HG03342 (cell line): Measurements from ENCODE around the gene TTC33.
"Not testable (repeated sequence)": the region's sequence is repeated elsewhere in the genome, so short reads cannot be mapped to it uniquely, and the experiment has no call there.

Experiments used
- ATAC-seq: cut with Tn5 transposase; IDR thresholded peaks from one replicate; pipeline ENCODE4 v1.9.1; 2021; ENCODE audit warnings: mild to moderate bottlenecking, moderate library complexity; ENCODE audit not compliant: unreplicated experiment

TTC33 gene

DNA sequence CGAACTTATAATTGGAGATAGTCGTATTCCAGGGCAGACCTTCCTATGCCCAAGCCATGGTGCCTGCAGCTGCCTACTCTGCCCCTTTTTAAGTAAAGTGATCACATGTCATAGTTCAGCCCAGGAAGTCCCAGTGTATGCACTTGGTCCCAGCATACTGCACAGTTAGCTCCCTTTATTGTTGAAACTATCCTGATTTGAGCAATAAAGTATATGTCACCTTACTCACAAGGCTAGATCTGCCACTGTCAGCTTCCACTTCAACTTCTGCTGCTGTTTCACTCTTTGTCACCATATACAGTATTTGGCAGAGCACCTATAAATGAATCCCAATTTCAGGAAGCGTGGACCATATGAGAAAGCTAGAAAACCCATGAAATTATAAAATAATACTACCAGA lies 179.8 kb downstream of the TTC33 start:
- no peak for ATAC-seq

DNA sequence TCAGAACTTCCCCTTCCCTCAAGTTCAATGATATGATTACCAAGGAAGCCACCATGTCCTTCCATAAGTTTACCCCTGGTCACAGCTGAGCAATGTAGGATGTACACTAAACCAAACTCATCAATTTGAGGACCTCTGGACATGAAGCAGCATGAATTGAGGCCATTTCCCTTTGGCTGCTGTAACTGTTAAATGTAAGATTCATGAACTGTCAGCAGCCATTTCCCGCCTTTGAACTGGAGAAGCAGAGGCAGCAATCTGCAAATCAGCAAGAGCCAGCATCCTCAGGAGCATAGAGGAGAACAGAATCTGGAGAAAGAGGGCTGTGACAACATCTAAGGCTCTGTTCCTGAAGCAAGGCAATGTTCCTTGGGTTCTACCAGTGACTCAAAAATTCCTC lies 180.3 kb downstream of the TTC33 start:
- ATAC-seq, result no peak

DNA sequence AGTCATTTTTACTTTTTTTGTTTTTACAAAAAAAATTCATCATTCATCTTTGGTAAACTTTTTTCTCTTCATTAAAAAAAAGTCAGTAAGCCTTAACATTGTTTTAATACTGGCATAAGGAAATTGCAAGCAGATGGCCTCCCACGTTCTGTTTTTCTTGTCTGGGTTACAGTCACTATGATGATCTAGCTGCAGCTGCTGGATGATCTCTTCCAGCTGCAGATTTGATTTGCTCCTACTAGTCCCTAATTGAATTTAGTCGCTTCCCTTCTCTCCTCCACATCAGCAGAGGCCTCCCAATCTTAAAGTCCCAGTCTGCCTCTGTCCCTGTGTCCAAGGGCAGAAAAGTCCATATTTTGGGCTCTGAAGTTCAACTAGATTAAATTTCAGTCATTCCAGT lies 182.8 kb downstream of the TTC33 start:
- ATAC-seq, result no peak

DNA sequence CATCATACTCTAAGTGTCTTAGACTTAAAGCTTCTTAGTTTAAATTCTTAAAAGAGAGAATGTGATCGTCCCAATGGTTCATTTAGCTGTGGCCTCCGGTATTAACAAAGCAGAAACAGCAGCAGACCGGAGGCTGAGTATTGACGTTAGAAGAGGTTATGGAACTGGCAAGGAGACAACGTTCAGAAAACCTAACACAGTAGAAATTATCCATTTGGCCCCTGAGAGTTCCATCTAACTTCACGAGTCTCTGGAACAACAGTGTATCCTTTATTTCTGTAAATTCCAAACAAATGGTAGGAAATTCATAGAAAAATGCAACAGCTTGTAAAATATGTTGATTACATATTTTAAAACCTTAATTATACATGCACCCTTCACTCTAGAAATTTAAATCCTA lies 183.4 kb downstream of the TTC33 start:
- no peak for ATAC-seq

DNA sequence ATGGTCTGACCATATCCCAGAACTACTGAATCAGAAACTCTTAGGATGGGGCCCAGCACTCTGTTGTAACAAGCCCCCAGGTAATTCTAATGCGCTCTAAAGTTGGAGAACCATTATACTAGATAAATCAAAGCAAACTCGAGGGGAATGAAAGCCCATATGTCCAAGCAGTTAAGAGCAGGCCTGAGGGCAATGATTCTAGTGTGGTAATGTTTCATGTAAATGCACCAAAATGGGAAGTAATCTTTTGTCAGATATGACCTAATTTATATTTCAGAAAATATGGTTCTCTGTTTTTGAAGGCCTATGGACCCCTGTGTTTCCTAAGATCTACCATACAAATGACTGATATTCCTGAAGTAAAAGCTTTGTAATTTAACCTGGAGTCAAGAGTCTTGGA lies 184.0 kb downstream of the TTC33 start:
- ATAC-seq, result no peak

DNA sequence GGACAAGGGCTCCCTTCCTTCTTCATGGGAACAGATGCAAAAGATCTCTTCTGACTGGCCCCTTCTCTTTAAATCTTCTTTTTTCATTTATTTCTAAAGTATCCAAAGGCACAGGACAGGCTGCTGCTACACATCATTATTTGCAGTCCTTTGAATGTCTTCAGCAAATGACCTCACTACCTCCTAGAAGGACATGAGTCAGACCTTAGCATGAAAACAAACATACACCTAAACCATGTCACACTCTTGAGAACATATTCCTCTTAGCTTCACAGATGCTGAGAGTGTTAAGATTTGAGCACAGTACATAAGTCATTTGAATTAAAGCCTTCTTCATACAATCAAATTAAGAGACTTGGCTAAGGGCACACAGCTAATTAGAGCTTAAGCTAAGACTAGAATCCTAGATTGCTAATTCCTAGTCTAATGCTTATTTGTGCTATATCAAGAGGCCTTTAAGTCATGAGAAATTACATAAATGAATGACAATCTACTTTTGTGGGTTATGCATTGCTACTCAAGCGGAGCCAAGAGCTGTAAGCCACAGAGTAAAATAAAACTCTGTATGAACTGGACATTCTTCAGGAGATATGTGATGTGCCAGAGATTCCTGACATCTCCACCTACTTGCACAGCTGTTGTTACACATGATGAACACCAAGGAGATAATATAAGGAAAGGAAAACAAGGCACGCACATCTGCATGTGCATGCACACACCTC lies 185.2 kb downstream of the TTC33 start:
- peak; percentile 81 for ATAC-seq

DNA sequence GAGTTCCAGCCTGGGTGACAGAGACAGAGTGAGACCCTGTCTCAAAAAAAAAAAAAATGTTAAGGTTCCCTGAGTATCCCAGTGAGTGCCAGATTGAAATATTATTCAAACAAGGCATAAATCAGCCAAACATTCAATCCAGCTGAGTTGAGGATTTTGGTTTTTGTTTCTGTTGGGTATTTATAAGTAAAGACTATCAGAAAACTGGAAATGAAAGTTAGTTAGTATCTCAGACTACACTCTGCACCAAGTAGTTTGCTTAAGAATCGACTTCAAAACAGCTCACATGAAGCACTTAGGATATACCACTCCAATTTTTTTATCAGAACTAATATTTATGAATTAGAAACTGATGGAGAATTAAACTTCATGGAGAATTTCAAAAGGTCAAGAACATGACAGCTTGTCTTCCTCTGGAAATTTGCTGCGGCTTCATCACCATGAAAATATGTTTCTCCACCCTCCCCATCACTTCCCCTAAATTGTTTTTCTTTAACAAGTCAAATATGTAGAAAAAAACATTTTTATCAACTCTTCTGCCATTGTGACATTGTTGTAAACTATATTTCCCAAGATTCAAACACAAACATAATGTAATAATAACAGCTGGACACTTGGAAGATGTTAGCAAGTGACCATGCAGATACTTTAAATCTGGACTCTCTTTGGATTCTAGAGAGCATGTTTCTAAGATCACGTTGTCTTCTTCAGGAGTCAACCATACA lies 186.1 kb downstream of the TTC33 start:
- no peak for ATAC-seq

DNA sequence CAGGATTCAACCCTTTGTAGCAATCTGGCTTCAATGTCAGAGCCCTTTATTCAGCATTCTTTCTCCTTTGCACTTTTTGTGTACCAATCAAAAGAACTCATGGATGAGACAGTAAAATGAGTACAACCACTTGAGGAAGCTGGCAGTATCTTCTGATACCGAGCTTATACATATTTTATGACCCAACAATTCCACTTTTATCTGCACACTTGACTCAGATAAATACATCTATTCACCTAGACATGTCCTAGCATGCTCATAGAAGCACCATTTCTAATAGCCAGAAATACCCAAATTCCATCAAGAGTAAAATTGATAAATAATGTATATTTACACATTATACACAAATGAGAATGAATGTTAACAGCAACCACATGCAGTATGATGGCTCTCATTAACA lies 187.2 kb downstream of the TTC33 start:
- ATAC-seq, result no peak

DNA sequence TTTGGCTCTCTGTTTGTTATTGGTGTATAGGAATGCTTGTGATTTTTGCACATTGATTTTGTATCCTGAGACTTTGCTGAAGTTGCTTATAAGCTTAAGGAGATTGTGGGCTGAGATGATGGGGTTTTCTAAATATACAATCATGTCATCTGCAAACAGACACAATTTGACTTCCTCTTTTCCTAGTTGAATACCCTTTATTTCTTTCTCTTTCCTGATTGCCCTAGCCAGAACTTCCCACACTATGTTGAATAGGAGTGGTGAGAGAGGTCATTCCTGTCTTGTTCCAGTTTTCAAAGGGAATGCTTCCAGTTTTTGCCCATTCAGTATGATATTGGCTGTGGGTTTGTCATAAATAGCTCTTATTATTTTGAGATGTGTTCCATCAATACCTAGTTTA lies 192.6 kb downstream of the TTC33 start:
- ATAC-seq, result not testable (repeated sequence)

DNA sequence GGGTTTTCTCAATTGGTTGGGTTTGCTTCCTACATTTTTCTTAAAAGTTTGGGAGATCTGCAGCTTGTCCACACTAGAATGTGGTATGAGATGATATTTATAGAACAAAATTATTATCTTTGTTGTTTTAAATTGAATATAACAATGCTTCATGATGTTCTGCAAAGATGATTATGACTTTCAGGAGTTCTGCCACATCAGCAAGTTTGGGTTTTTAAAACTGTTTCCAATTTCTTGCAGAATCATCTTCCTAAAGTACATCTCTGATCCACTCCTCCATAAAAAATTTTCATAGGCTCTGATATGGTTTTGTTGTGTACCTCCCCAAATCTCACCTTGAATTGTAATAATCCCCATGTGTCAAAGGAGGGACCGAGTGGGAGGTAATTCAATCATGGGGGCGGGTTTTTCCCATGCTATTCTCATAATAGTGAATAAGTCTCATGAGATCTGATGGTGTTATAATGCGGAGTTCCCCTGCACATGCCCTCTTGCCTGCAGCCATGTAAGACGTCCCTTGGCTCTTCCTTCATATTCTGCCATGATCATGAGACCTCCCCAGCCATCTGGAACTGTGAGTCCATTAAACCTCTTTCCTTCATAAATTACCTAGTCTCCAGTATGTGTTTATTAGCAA lies 195.2 kb downstream of the TTC33 start:
- ATAC-seq, result no peak

DNA sequence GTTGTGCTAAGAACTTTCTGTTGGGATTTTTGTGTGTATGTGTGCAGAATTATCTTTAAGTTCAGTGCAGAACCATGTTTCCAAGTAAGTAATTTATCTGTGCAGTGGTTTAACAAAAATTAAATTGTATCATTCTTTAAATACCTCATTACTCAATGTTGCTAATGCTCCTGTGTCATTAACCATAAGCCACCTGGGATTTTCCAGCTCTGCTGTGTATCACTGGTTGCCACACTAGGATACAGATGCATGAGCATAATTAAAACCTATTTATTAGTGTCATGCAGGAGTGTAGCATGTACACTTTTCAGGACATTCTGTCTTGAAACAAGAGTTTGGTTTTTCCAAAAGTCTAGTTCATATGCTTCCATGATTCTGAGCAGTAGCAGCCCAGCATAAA lies 196.5 kb downstream of the TTC33 start:
- no peak for ATAC-seq

DNA sequence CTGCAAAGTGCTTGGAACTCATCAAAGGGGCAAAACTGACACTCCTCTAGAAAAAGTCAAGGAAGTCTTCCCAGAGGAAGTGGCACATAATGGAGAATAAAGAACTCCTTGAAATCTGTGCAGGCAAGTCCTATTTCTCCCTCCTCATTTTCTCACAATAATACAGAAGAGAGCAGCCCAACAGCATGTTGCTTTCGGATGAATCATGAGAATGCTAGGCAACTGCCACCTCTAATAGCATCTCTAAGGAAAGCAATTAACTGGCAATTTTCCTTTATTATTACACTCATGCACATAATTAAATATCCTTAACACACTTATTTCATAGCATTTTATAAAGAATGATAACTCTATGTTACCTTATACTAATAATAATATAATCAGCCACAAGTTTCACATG lies 198.3 kb downstream of the TTC33 start:
- no peak for ATAC-seq

DNA sequence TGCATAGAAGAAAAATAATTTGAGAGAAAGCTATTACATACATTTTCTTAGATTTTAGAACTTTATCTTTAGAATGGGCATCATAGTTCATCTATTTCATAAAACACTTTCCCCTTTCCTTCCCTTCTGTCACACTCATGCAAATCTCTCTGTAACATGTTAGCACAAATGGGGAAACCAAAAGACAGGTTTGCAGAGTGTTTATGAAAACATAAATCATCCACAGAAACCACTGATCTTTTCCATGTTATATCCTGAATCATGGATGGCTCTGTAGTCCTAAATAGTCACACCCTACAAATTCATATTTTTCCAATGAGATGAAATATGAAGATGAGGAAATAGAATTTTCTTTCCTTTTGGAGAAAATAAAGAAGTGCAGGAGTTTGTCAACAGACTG lies 198.9 kb downstream of the TTC33 start:
- no peak for ATAC-seq

DNA sequence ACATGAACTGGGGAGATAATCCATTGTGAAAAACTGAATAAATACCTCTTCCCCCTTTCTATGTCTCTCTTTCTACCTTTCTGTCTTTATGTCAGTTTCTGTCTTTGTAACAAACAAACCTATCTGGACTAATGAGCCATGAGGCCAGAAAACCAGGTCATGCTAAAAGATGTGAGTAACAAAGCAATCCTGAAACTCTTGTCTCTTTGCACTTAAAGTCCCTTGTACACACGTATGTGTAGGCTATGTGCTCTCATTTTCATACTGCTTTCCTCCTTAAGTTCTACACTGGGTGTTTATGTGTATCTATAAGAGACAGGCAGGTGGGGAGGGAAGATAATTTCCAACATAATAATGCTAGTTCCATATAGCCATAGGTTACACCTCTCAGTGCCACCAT lies 199.9 kb downstream of the TTC33 start:
- no peak for ATAC-seq

DNA sequence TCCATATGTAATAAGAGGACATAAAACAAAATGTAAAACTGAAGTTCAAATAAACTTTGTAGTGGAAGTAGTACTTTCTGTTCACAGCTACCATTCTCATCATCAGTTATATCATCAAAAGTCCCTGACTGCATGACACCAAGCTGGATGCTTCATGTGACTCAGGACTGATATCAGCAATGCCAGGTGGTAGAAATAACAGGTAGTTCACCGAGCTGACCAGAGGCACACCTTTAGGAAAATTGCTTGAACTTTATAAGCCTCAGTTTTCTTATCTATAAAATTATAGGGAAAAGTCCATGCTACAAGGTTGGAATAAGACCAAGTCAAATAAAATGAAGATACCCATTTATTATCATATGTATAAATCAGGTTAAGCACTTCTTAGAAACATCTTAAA lies 200.9 kb downstream of the TTC33 start:
- no peak for ATAC-seq

DNA sequence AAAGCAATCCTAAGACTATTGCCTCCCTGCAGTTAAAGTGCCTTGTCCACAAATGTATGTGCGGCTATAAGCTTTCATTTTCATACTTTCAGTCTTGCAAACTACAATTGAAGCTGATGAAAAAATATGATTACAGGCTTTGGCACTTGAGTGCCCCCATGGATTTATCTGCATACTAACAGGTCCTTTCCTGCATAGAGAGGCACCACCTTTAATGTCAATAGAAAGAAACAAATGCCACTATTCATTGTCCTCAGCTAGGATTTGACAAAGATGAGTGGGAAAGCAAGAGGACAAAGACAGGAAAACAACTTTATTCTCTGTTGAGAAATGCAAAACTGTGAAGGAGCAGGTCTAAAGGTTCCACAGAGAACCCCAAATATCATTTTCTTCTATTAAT lies 201.7 kb downstream of the TTC33 start:
- ATAC-seq, result no peak

DNA sequence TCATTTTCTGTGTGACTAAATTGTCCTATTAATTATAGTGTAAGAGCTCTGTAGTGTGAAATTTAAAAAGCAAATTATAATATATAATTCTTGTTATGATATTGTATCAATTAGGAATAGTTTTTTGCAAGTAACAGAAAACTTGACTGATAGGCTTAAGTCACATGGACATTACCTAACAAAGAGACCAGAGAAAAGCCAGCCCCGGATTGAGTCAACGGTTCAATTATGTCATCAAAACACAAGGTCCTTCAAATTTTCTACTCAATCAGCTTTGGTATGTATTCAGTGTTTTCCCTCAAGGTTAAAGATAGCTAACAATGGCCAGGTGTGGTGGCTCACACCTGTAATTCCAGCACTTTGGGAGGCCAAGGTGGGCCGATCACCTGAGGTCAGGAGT lies 202.8 kb downstream of the TTC33 start:
- ATAC-seq, result no peak

DNA sequence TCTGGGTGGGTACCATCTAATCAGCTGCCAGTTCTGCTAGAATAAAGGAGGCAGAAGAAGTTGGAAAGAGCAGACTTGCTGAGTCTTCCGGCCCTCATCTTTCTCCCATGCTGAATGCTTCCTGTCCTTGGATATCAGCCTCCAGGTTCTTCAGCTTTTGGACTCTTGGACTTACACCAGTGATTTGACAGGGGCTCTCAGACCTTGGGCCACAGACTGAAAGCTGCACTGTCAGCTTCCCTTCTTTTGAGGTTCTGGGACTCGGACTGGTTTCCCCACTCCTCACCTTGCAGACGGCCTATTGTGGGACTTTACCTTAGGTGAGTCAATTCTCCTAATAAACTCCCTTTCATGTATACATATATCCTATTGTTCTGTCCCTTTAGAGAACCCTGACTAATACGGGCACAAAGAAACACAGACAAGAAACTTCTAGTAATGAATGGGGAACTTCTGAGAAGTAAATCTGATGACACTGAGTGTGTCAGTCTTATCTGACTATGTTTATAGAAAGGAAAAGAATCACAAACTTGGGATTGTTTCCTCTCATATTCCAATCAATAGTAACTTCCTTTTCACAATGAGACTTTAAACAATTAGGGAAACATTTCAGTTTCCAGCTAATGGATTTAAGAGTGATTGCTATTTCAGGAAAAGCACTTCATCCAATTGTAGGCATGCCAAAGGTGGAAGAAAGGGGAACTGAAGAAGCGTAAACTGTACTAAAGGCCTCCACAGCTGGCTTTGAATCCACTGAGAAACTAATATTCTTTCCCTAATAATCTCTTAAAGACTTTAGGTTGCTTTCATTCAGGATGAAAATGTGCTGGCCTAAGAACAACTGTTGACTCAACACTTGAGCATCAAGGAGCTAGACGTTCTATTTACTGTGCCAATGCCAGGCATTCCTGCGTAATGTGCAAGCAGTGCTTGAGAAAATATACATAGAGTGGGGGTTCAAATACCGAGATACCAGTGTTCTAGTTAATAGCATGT lies 204.0 kb downstream of the TTC33 start:
- ATAC-seq, result no peak

DNA sequence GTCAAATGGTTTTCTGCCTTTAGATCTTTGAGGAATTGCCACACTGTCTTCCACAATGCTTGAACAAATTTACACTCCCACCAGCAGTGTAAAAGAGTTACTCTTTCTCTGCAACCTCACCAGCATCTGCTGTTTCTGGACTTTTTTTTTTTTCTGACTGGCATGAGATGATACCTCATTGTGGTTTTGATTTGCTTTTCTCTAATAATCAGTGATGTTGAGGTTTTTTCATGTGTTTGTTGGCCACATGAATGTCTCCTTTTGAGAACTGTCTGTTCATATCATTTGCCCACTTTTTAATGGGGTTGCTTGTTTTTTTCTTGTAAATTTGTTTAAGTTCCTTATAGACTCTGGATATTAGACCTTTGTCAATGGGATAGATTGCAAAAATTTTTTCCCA lies 205.3 kb downstream of the TTC33 start:
- ATAC-seq, result no peak

DNA sequence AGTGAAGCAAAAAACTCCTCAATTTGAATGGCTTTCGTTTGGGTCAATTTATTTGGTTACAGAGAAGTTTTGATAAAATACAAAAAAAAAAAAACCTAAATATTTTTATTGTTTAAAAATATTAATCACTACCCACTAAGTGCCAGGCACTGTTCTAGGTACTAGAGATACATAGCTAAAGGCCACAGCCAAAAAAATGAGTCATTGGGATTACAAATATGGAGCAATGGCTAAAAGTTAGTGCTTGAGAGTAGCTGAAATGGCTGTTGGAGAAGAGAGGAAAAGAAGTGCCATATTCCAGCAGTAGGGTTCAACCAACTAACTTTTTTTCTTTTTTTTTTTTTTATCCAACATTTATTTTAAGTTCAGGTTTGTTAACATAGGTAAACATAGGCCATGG lies 206.1 kb downstream of the TTC33 start:
- ATAC-seq, result no peak

DNA sequence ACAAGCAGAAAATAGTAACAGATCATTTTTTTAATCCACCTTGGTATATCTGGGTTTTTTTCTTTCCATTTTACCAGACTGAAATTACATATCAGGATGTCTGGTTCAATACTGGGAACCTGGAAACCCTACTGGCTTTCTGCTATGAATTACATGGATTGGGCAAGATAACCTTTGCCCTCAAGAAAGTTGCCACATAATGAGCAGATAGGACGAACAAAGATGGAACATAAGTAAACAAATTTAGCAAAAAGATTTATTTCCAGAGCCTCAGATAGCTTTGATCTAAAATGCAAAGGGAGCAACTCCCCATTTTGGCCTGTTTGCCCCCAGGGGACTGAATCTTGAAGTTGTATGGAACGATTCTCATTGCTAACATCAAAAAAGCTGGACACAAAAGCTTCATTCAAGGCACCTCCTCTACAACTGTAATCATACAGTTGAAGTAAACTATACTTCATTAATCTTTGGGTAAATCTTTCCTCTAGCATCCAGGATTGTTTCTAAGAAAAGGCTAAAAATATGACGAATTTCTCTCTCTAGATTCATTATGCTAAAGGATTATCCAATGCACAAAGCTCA lies 207.7 kb downstream of the TTC33 start:
- ATAC-seq, result no peak
